ENCODE results near the gene PVALEF. TPM values are rescaled to one million over a fixed set of nuclear protein-coding genes. Genes with fewer than 3 reads are reported as not detected.
A peak's percentile ranks its signal among the peaks of the same experiment; 100 is the strongest.

The PVALEF gene
- total RNA-seq, 1 donor from 2014 or later: not detected

- intact Hi-C loops (cut with DNase I): no loop called here
- Histone ChIP-seq H3K4me1 (peaks cover 4% of the 10 kb centered on the region), H3K9me3 (no peaks in the 10 kb centered on the region), H3K27me3 (peaks cover 15% of the 10 kb centered on the region), H3K4me3 (no peak overlapping the region), H3K36me3 (no peaks in the 10 kb centered on the region), H3K27ac (no peak overlapping the region)
- no peak for TF ChIP-seq CTCF (IDR thresholded peaks at IDR 0.05)
- DNase-seq: no peak
- ATAC-seq: no peak
Observed at GRCh38 chr17:81167194-81167524, 1.9 kb downstream of the PVALEF start.

GRCh38 chr17:81167638-81168037 lies 2.3 kb downstream of the PVALEF start:
- H3K27me3 ChIP-seq: peaks cover 15% of the 10 kb centered on the region
- no peak overlapping the region for H3K27ac ChIP-seq
- DNase-seq (no peak), ATAC-seq (no peak)
- no peaks in the 10 kb centered on the region for H3K36me3 ChIP-seq
- H3K4me1 ChIP-seq: peaks cover 4% of the 10 kb centered on the region
- no peak overlapping the region for H3K4me3 ChIP-seq
- no peaks in the 10 kb centered on the region for H3K9me3 ChIP-seq
- TF ChIP-seq CTCF (IDR thresholded peaks at IDR 0.05): no peak
- intact Hi-C loops (cut with DNase I): no loop called here

- no peak overlapping the region for H3K27ac ChIP-seq
- peaks cover 13% of the 10 kb centered on the region for H3K27me3 ChIP-seq
- H3K4me3 ChIP-seq: no peak overlapping the region
- intact Hi-C loops (cut with DNase I): no loop called here
- ATAC-seq: no peak
- no peak for DNase-seq
- no peaks in the 10 kb centered on the region for H3K36me3 ChIP-seq
- TF ChIP-seq CTCF (IDR thresholded peaks at IDR 0.05): no peak
- H3K4me1 ChIP-seq: peaks cover 4% of the 10 kb centered on the region
- no peaks in the 10 kb centered on the region for H3K9me3 ChIP-seq
Observed at GRCh38 chr17:81169870-81170309, 4.6 kb downstream of the PVALEF start.

GRCh38 chr17:81170727-81171494 lies 5.6 kb downstream of the PVALEF start:
- intact Hi-C loops (cut with DNase I): no loop called here
- H3K27me3 ChIP-seq: peaks cover 4% of the 10 kb centered on the region
- ATAC-seq (no peak), DNase-seq (no peak)
- no peaks in the 10 kb centered on the region for H3K9me3 ChIP-seq
- no peaks in the 10 kb centered on the region for H3K4me1 ChIP-seq
- H3K4me3 ChIP-seq: no peak overlapping the region
- TF ChIP-seq CTCF (IDR thresholded peaks at IDR 0.05): no peak
- H3K36me3 ChIP-seq: no peaks in the 10 kb centered on the region
- no peak overlapping the region for H3K27ac ChIP-seq

GRCh38 chr17:81171941-81172340 lies 6.6 kb downstream of the PVALEF start:
- H3K27ac ChIP-seq: no peak overlapping the region
- DNase-seq (no peak), ATAC-seq (peak; percentile 86)
- TF ChIP-seq CTCF (IDR thresholded peaks at IDR 0.05): no peak
- H3K4me1 ChIP-seq: no peaks in the 10 kb centered on the region
- intact Hi-C loops (cut with DNase I): no loop called here
- H3K9me3 ChIP-seq: no peaks in the 10 kb centered on the region
- no peaks in the 10 kb centered on the region for H3K36me3 ChIP-seq
- H3K4me3 ChIP-seq: no peak overlapping the region
- H3K27me3 ChIP-seq: no peaks in the 10 kb centered on the region

All from upper lobe of right lung (tissue), 1 donor.